Stimulated activated CD8-positive, alpha-beta memory T cell treated with anti-CD3 and anti-CD28 coated beads, Interleukin-7, amount 100 ng/mL, for 24 hours (primary cell): Measurements from ENCODE around the gene COPRS.

Experiments
- DNase-seq: peaks from one replicate; pipeline ENCODE4 v3.0.0-alpha.2; 2020; ENCODE audit warnings: low read depth

The COPRS gene

GRCh38 chr17:31807846-31808245 is 51.2 kb downstream of the COPRS start:
- DNase-seq: no peak

- no peak for DNase-seq
Observed at GRCh38 chr17:31806921-31807320, 52.1 kb downstream of the COPRS start.

- no peak for DNase-seq
Observed at GRCh38 chr17:31803494-31804213, 55.4 kb downstream of the COPRS start.

- DNase-seq: no peak
Observed at GRCh38 chr17:31802502-31802901, 56.5 kb downstream of the COPRS start.
